SKM-1 (cell line): ENCODE results near the gene DMAC2L.

Experiments
- DNase-seq: peaks from one replicate; lab custom pipeline; 2025; ENCODE audit not compliant: unreplicated experiment; lab: John Stamatoyannopoulos, UW

The DMAC2L gene

DNA sequence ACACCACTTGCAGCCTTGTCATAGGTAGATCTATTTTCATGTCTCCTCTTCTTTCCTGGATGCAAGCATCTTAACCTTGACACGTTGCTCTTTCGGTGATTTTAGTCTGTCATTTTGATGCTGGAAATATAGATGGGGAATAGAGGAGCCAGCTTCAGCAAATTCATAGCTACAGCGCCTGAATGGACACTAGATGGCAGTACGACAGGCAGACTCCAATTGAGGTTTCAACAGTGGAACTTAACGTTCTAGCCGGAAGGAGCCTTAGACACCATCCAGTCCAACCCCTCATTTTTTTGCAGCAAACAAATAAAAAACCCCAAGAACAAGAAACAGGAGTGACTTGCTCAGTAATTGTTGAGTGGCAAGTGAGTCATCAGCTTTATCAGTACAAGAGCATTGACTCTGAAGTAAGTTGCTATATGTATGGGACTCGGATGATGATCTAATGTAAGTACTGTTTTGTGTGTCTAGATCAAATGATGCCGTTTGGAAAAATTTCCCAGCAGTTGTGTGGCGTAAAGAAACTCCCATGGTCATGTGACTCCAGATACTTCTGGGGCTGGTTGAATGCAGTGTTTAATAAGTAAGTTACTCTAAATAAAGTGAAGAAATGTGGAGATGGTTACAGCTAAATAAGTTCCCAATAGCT lies 9.0 kb downstream of the DMAC2L start:
- DNase-seq, result peak; percentile 36

- DNase-seq, result no peak
Observed at GRCh38 chr14:50331596-50331995, 19.5 kb downstream of the DMAC2L start.

DNA sequence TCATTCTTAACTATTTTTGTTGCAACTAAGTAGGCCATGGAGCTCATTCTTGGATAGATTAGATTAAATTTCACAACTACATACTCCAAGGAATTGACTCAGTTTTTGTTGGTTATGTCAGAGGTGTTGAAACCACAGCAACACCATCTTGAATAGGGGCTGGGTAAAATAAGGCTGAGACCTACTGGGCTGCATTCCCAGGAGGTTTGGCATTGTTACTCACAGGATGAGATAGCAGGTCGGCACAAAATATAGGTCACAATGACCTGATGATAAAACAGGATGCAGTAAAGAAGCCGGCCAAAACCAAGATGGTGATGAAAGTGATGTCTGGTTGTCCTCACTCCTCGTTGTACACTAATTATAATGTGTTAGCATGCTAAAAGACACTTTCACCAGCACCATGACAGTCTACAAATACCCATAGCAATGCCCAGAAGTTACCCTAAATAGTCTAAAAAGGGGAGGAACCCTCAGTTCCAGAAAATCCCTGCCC lies 20.9 kb downstream of the DMAC2L start:
- no peak for DNase-seq

- no peak for DNase-seq
Observed at GRCh38 chr14:50334211-50334610, 22.1 kb downstream of the DMAC2L start.

DNA sequence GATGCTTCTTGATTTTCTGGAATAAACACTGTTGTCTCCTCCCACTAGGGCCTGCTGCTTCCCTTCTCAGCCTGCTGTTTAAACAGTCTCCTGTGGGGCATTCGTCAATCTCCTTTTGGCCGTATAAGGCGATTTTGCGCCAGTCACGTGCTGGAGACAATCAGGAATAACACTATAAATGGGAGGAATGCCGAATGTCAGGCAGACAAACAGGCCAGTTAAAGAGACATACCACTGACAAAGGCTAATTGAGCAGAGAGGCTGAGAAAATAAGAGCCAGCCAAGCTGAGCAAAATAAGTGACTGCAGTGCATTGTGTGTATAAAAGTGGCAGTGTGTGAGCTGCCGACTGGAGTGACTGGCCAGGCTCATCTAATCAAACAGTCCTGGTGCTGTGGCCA lies 23.3 kb downstream of the DMAC2L start:
- DNase-seq, result no peak

- no peak for DNase-seq
Observed at GRCh38 chr14:50335989-50336824, 24.1 kb downstream of the DMAC2L start.

DNA sequence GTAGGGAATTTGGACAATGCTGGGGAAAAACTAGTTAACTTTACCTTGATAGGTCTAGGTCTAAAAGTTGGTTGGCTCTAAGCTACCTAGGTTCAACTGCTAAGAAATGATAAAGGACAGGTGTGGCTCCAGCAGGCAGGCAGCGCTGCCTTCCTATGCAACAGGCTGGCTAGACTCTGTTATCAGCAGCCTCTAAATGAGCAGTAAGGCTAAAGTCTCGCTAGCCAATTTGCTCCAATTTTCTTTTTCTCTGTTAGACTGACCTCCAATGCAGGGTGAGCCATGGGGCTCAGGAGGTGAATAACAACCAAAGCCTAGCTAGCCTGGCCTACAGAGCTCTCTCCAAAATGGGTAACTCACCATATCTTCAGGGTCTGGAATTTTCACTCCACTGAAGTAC lies 26.5 kb downstream of the DMAC2L start:
- DNase-seq, result no peak

GRCh38 chr14:50339178-50339804 lies 27.2 kb downstream of the DMAC2L start:
- no peak for DNase-seq

- no peak for DNase-seq
Observed at GRCh38 chr14:50340045-50340444, 27.9 kb downstream of the DMAC2L start.

DNA sequence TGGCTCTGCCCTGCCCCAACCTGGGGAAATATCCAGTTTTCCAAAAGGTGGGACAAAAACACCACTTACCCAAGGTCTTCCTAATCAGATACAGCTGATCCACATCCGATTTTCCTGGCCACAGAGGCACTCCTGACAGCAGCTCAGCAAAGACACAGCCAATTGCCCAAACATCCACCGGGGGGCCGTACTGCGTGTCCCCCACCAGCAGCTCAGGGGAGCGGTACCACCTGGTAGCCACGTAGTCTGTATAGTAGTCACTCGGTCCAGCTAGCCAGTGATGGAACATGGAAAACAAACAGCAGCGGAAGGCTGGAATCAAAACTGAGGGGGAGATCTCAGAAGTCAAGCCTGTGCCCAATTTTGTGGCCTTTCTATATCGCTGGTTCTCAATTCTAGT lies 28.8 kb downstream of the DMAC2L start:
- DNase-seq, result no peak

DNA sequence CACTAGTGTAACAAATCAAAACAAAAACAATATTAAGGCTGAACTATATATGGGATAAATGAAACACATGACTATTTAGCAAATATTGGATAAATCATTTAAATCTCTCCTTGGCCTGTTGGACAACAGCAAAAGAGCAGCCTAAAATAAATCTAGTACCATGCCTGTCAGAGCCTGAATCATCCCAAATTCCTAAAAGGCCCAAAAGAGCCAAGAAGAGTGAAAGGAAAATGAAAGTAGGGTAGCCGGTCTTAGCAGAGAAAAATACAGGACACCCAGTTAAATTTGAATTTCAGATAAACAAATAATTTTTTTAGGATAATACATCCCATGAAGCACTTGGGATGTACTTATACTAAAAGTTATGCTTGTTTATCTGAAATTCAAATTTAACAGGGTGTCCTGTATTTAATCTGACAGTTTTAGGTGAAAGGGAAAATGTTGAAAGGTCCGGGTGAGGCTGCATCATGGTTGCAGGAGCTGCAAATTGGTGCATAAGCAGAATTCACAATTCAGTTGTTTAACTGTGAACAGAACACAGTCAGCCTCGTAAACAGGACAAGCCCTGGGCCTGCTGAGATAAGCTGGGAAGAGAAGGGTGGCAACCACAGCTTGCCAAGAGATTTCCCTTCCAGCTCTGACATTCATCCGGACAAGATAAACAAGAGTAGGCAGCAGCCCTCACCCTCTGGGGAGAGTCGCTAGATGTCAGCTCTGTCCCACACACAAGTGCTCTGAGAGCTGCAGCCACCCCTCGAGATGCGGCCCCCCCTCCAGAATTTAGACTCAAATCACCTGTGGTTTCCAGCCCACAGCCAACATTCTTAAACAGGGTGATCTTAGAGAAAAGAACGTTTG lies 30.3 kb downstream of the DMAC2L start:
- DNase-seq, result no peak

GRCh38 chr14:50343434-50343833 lies 31.3 kb downstream of the DMAC2L start:
- no peak for DNase-seq

- no peak for DNase-seq
Observed at GRCh38 chr14:50344116-50344775, 32.1 kb downstream of the DMAC2L start.

- DNase-seq, result no peak
Observed at GRCh38 chr14:50344876-50345563, 32.9 kb downstream of the DMAC2L start.

DNA sequence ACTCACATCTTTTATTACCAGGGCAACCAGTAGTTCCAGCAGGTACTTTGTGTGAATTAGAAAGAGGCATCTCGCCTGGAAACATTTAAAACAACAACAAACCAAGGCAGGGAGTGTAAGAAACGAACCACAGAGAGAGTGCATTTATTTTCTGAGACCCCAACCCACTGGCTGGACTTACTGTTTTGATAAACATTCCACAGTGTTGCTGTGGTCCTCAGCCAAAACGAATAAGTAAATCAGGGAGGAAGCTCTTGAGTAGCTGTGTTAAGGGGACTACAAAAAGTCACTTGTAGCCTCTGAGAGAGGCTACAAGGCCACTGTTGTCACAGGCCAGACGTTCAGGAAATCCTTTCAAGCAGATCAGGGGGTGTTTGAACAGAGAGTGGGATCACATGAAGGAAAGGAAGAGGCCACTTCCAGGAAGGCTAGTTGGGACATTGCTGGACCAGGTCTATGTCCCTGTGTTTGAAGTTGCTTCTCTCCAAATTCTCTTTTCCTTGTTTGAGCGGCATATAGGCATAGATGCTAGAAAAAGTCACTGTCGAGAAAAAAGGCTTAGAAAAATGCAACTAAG lies 33.8 kb downstream of the DMAC2L start:
- no peak for DNase-seq

DNA sequence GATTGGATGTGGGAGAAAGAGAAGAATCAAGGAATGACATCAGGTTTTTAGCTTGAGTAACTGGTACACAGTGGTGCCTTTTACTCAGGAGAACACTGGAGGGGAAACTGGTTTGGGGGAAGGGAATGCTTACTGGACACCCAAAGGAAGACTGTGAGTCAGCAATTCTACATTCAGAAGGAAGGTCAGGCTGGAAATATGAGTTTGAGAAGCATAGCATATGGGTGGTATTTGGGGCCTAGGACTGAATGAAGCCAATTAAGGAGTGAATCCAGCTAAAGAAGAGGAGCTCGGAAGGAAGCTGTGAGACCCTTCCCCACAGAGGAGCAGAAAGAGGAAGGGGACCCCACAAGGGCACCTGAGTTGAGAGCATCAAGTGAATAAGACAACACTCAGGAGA lies 35.4 kb downstream of the DMAC2L start:
- no peak for DNase-seq

DNA sequence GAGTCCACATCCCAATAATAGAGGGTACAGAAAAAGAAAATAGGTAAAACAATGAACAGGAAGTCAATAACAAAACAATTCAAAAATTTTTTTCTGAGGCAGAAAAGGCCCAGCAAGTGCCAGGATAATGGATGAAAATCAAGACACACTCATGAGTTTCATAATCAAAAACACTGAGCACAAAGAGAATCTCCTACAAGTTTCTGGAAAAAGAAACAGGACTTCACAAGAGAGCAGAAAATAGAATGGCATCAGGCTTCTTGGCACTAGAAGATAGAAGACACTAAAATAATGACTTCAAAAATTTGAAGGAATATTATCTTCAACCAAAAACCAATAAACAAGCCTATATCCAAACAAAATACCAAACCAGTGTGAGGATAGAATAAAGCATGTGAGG lies 36.8 kb downstream of the DMAC2L start:
- DNase-seq, result no peak

DNA sequence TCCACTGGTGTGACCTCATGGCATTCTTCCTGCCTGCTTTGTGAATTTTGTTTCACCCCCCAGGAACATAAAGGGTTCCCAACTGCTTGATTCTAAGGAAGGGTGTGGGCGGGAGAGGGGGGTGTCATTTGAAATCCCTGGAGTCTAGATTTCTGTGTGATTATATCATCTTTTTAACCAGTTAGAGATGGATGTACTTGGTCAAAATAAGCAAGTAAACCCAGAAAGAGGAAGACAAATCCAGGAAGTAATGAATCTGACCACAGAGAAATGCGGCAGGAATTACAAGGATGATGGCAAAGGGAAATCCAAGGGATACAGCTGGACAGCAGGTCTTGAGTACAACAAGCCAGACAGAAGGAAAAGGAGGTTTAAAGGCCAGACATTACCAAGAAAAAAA lies 38.9 kb downstream of the DMAC2L start:
- no peak for DNase-seq

GRCh38 chr14:50352584-50352983 lies 40.5 kb downstream of the DMAC2L start:
- no peak for DNase-seq

DNA sequence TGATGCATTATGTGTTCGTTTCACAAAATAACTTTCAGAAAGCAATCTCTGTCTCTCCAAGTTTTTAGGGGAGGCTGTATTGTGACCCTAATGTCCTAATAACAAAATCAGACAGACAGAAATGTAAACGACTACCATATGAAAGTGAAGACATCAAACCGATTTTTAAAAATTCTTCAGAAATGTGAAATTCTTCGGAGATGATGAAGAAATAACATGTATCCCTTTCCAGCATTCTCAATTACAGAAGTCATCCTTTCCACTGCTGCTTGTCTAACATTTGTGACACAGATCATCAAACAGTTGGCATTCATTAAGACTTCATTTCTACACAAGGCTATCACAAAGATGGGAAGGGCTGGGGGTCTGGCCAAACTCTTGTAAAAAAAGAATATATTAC lies 41.0 kb downstream of the DMAC2L start:
- DNase-seq, result no peak
